Measurements from ENCODE around the gene ATRIP. TPM values are rescaled to one million over a fixed set of nuclear protein-coding genes. Genes with fewer than 3 reads are reported as not detected.

ATRIP gene
- polyA plus RNA-seq, 2 of the 4 experiments (the other 2 are of a cell fraction) = 6.1 to 9.4 TPM

DNA sequence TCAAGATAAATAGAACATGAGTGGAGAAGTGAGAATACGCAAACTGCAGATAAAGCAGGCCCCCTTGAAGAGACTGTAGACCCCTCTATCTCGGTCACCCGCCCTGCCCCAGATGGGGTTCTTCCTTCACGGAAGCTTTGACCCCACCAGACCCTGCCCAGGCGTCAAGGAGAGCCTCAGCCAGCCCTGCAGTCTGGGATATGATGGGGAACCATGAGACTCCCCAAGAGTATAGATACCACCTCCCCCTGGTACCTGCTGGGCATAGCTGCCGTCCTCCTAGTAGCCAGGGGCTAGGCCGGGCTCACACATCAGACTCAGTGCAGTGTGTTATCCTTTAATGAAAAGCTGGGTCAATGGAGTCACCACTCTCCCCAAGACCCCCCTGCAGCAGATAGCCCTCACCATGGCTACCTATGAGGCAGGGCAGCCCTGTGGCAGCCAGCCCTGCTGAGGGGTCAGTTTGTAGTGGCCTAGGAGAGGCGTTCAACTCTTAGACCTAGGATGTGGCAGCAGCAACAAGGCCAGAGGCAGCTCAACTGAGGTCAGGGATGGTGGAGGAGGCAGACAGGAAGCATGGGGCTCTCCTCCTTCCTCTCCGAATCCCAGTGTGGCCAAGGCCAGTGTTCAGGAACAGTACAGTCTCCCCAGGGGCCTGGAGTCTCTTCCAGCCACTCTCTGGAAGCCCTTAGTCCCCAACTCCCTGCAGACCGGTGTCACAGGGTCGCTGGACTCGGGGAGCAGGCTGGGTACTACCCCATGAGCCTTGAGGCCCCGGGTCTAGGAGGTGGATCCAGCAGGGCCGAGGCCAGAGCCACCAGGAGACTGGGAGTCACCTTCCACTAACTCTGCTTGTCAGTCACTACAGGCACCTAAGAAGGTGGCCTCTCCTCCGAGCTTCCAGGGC is 42.8 kb upstream of the ATRIP start (continued):
- TF ChIP-seq CEBPB (IDR thresholded peaks at IDR 0.05) (no peak), PHF8 (IDR thresholded peaks at IDR 0.05; ENCODE audit: borderline replicate concordance, low read depth) (no peak), ZNF302 (CRISPR knock-in tag; IDR thresholded peaks at IDR 0.05) (no peak), JUN (IDR thresholded peaks at IDR 0.05) (no peak), RARB (CRISPR knock-in tag; IDR thresholded peaks at IDR 0.05) (no peak)
- TF ChIP-seq, protein P1, sequence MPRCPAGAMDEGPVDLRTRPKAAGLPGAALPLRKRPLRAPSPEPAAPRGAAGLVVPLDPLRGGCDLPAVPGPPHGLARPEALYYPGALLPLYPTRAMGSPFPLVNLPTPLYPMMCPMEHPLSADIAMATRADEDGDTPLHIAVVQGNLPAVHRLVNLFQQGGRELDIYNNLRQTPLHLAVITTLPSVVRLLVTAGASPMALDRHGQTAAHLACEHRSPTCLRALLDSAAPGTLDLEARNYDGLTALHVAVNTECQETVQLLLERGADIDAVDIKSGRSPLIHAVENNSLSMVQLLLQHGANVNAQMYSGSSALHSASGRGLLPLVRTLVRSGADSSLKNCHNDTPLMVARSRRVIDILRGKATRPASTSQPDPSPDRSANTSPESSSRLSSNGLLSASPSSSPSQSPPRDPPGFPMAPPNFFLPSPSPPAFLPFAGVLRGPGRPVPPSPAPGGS (IDR thresholded peaks at IDR 0.05) = no peak

DNA sequence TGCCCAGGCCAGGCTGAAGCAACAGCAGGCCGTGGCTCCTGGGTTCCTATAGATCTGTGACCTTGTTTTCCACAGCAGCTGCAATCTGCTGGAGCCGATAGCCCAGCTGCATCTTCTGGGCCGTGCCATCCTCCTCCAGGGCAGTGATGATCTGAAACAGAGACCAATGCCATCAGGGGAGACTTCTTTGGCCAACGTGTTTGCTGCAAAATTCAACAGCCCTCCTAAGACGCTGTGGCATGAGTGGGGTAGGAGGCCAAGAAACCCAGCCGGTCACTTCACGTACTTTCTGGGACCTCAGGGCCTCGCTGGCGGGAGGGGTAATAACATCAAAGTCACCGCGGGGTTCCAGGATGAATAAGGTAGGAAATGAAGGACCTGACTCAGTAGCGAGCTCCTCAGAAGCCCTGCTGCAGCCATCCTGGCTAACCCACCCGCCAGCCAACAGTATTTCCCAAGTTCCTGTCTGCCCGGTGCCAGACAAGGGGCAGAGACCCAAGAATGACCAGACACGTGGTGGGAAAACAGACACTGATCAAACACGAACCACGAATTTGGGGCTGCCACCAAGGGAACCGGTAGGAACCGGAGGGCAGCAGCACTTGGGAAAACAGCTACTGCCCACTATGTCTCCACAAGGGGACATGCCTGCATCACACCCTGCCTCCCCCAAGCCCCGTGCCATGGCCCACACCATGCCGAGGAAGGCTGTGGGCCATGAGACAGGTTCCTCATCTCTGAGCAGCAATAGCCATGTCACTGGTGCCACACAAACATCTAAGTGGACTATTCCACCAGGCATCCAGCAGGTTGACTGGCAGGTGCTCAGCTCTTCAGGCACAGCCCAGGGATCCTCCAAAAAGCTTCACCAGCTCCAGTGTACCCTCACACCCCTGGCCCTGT is 41.8 kb upstream of the ATRIP start:
- FAIRE-seq = no peak
- WGBS (ENCODE audit: missing lambda C conversion rate) = 78% methylated on average over 8 of the region's 21 CpGs
- POLR2A ChIA-PET = no interaction called here
- Histone ChIP-seq H3K27ac (no peak overlapping the region), H3K4me2 (no peak overlapping the region), H3K4me3 (no peak overlapping the region), H3K9me3 (no peaks in the 10 kb centered on the region), H3K4me1 (peaks cover 10% of the 10 kb centered on the region)
- CTCF ChIA-PET = interaction anchor here (0.9 to 31.5 kb wide), 3 partner anchors 19 to 135 kb away, joined by 4 to 488 read pairs (median 4); partner anchors contain the start of gene PLXNB1
- no peak for TF ChIP-seq NPAS2 (CRISPR knock-in tag; IDR thresholded peaks at IDR 0.05; ENCODE audit: borderline replicate concordance)
- TF ChIP-seq, protein P2, sequence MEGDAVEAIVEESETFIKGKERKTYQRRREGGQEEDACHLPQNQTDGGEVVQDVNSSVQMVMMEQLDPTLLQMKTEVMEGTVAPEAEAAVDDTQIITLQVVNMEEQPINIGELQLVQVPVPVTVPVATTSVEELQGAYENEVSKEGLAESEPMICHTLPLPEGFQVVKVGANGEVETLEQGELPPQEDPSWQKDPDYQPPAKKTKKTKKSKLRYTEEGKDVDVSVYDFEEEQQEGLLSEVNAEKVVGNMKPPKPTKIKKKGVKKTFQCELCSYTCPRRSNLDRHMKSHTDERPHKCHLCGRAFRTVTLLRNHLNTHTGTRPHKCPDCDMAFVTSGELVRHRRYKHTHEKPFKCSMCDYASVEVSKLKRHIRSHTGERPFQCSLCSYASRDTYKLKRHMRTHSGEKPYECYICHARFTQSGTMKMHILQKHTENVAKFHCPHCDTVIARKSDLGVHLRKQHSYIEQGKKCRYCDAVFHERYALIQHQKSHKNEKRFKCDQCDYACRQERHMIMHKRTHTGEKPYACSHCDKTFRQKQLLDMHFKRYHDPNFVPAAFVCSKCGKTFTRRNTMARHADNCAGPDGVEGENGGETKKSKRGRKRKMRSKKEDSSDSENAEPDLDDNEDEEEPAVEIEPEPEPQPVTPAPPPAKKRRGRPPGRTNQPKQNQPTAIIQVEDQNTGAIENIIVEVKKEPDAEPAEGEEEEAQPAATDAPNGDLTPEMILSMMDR (IDR thresholded peaks at IDR 0.05) = no peak
- TF ChIP-seq, protein P3, sequence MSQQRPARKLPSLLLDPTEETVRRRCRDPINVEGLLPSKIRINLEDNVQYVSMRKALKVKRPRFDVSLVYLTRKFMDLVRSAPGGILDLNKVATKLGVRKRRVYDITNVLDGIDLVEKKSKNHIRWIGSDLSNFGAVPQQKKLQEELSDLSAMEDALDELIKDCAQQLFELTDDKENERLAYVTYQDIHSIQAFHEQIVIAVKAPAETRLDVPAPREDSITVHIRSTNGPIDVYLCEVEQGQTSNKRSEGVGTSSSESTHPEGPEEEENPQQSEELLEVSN (IDR thresholded peaks at IDR 0.05; ENCODE audit: borderline replicate concordance, low read depth) = no peak
- no peak for TF ChIP-seq EHF (CRISPR knock-in tag; IDR thresholded peaks at IDR 0.05)
- no peak for TF ChIP-seq NR3C1 (IDR thresholded peaks at IDR 0.05)
- TF ChIP-seq, protein P4, sequence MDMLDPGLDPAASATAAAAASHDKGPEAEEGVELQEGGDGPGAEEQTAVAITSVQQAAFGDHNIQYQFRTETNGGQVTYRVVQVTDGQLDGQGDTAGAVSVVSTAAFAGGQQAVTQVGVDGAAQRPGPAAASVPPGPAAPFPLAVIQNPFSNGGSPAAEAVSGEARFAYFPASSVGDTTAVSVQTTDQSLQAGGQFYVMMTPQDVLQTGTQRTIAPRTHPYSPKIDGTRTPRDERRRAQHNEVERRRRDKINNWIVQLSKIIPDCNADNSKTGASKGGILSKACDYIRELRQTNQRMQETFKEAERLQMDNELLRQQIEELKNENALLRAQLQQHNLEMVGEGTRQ (IDR thresholded peaks at IDR 0.05) = no peak
- TF ChIP-seq, protein P5, sequence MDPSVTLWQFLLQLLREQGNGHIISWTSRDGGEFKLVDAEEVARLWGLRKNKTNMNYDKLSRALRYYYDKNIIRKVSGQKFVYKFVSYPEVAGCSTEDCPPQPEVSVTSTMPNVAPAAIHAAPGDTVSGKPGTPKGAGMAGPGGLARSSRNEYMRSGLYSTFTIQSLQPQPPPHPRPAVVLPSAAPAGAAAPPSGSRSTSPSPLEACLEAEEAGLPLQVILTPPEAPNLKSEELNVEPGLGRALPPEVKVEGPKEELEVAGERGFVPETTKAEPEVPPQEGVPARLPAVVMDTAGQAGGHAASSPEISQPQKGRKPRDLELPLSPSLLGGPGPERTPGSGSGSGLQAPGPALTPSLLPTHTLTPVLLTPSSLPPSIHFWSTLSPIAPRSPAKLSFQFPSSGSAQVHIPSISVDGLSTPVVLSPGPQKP (IDR thresholded peaks at IDR 0.05; ENCODE audit: low read depth, low read length) = no peak
- TF ChIP-seq HOXB5 (CRISPR knock-in tag; IDR thresholded peaks at IDR 0.05) = no peak
- no peak for TF ChIP-seq TP53 (CRISPR knock-in tag; IDR thresholded peaks at IDR 0.05)
- TF ChIP-seq, protein P6, sequence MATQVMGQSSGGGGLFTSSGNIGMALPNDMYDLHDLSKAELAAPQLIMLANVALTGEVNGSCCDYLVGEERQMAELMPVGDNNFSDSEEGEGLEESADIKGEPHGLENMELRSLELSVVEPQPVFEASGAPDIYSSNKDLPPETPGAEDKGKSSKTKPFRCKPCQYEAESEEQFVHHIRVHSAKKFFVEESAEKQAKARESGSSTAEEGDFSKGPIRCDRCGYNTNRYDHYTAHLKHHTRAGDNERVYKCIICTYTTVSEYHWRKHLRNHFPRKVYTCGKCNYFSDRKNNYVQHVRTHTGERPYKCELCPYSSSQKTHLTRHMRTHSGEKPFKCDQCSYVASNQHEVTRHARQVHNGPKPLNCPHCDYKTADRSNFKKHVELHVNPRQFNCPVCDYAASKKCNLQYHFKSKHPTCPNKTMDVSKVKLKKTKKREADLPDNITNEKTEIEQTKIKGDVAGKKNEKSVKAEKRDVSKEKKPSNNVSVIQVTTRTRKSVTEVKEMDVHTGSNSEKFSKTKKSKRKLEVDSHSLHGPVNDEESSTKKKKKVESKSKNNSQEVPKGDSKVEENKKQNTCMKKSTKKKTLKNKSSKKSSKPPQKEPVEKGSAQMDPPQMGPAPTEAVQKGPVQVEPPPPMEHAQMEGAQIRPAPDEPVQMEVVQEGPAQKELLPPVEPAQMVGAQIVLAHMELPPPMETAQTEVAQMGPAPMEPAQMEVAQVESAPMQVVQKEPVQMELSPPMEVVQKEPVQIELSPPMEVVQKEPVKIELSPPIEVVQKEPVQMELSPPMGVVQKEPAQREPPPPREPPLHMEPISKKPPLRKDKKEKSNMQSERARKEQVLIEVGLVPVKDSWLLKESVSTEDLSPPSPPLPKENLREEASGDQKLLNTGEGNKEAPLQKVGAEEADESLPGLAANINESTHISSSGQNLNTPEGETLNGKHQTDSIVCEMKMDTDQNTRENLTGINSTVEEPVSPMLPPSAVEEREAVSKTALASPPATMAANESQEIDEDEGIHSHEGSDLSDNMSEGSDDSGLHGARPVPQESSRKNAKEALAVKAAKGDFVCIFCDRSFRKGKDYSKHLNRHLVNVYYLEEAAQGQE (IDR thresholded peaks at IDR 0.05) = no peak
- no peak for TF ChIP-seq ZC3H11A (IDR thresholded peaks at IDR 0.05)
- TF ChIP-seq POLR2A (IDR thresholded peaks at IDR 0.05; ENCODE audit: low read length) = no peak
- TF ChIP-seq HOXB13 (CRISPR knock-in tag; IDR thresholded peaks at IDR 0.05; ENCODE audit: low read depth) = no peak
- no peak for TF ChIP-seq SREBF2 (IDR thresholded peaks at IDR 0.05)
- no peak for TF ChIP-seq ZNF302 (CRISPR knock-in tag; IDR thresholded peaks at IDR 0.05)
- TF ChIP-seq CHD2 (IDR thresholded peaks at IDR 0.05; ENCODE audit: low read length, partially characterized antibody) = no peak
- TF ChIP-seq EHMT2 (IDR thresholded peaks at IDR 0.05; ENCODE audit: low read depth) = no peak
- TF ChIP-seq SMC3 (IDR thresholded peaks at IDR 0.05) = no peak
- TF ChIP-seq, protein P1 (IDR thresholded peaks at IDR 0.05) = no peak
- no peak for DNase-seq (ENCODE audit: low read depth in 1 of 2, low spot score in 1 of 2)
- ATAC-seq = no peak

Measured in A549 (cell line).